ENCODE data around the gene DDX31. TPM values are rescaled to one million over a fixed set of nuclear protein-coding genes. Genes with fewer than 3 reads are reported as not detected.

The DDX31 gene
- total RNA-seq, 1 experiment from 2014 or later = 26.2 TPM

GRCh38 chr9:132631685-132632084 lies 38.1 kb downstream of the DDX31 start (continued):
- TF ChIP-seq, protein P1, sequence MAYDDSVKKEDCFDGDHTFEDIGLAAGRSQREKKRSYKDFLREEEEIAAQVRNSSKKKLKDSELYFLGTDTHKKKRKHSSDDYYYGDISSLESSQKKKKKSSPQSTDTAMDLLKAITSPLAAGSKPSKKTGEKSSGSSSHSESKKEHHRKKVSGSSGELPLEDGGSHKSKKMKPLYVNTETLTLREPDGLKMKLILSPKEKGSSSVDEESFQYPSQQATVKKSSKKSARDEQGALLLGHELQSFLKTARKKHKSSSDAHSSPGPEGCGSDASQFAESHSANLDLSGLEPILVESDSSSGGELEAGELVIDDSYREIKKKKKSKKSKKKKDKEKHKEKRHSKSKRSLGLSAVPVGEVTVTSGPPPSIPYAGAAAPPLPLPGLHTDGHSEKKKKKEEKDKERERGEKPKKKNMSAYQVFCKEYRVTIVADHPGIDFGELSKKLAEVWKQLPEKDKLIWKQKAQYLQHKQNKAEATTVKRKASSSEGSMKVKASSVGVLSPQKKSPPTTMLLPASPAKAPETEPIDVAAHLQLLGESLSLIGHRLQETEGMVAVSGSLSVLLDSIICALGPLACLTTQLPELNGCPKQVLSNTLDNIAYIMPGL (CRISPR knock-in tag; IDR thresholded peaks at IDR 0.05) = no peak
- no peak for TF ChIP-seq ATF3 (CRISPR knock-in tag; conservative IDR thresholded peaks at IDR 0.05)
- TF ChIP-seq, protein P2, sequence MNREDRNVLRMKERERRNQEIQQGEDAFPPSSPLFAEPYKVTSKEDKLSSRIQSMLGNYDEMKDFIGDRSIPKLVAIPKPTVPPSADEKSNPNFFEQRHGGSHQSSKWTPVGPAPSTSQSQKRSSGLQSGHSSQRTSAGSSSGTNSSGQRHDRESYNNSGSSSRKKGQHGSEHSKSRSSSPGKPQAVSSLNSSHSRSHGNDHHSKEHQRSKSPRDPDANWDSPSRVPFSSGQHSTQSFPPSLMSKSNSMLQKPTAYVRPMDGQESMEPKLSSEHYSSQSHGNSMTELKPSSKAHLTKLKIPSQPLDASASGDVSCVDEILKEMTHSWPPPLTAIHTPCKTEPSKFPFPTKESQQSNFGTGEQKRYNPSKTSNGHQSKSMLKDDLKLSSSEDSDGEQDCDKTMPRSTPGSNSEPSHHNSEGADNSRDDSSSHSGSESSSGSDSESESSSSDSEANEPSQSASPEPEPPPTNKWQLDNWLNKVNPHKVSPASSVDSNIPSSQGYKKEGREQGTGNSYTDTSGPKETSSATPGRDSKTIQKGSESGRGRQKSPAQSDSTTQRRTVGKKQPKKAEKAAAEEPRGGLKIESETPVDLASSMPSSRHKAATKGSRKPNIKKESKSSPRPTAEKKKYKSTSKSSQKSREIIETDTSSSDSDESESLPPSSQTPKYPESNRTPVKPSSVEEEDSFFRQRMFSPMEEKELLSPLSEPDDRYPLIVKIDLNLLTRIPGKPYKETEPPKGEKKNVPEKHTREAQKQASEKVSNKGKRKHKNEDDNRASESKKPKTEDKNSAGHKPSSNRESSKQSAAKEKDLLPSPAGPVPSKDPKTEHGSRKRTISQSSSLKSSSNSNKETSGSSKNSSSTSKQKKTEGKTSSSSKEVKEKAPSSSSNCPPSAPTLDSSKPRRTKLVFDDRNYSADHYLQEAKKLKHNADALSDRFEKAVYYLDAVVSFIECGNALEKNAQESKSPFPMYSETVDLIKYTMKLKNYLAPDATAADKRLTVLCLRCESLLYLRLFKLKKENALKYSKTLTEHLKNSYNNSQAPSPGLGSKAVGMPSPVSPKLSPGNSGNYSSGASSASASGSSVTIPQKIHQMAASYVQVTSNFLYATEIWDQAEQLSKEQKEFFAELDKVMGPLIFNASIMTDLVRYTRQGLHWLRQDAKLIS (CRISPR knock-in tag; IDR thresholded peaks at IDR 0.05; ENCODE audit: borderline replicate concordance) = no peak
- no peak for TF ChIP-seq ETV6 (CRISPR knock-in tag; IDR thresholded peaks at IDR 0.05)
- no peak for TF ChIP-seq E2F5 (CRISPR knock-in tag; IDR thresholded peaks at IDR 0.05)
- no peak for TF ChIP-seq MXD4 (CRISPR knock-in tag; IDR thresholded peaks at IDR 0.05; ENCODE audit: borderline replicate concordance)
- no peak for TF ChIP-seq ZNF232 (CRISPR knock-in tag; IDR thresholded peaks at IDR 0.05)
- TF ChIP-seq TEAD1 (CRISPR knock-in tag; IDR thresholded peaks at IDR 0.05) = no peak
- TF ChIP-seq ZNF423 (CRISPR knock-in tag; IDR thresholded peaks at IDR 0.05) = no peak

- TF ChIP-seq, protein P3, sequence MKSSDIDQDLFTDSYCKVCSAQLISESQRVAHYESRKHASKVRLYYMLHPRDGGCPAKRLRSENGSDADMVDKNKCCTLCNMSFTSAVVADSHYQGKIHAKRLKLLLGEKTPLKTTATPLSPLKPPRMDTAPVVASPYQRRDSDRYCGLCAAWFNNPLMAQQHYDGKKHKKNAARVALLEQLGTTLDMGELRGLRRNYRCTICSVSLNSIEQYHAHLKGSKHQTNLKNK (CRISPR knock-in tag; IDR thresholded peaks at IDR 0.05) = no peak
- no peak for TF ChIP-seq ZNF671 (CRISPR knock-in tag; IDR thresholded peaks at IDR 0.05)
- POLR2A ChIA-PET = no interaction called here
- H3K4me3 Mint-ChIP-seq = no peak overlapping the region
- CTCF ChIA-PET = no interaction called here
- no peak overlapping the region; the same call in 1 of the 2 replicates for H3K27ac Mint-ChIP-seq
- no peaks in the 10 kb centered on the region for H3K9me3 Mint-ChIP-seq
- no peaks in the 10 kb centered on the region for H3K27me3 Mint-ChIP-seq (ENCODE audit: low read depth)
- ATAC-seq (no peak), DNase-seq (ENCODE audit: low spot score) (no peak)
- peaks cover 16% of the 10 kb centered on the region for H3K4me1 Mint-ChIP-seq
- H3K36me3 Mint-ChIP-seq = peaks cover 29% of the 10 kb centered on the region
These were observed 38.5 kb downstream of the DDX31 start for GRCh38 chr9:132631280-132631679.

- ChIA-PET CTCF (no interaction called here), POLR2A (no interaction called here)
- Mint-ChIP-seq H3K27ac (no peak overlapping the region), H3K9me3 (no peaks in the 10 kb centered on the region), H3K36me3 (peaks cover 31% of the 10 kb centered on the region), H3K4me1 (peaks cover 16% of the 10 kb centered on the region), H3K27me3 (ENCODE audit: low read depth) (no peaks in the 10 kb centered on the region), H3K4me3 (no peak overlapping the region)
- DNase-seq (ENCODE audit: low spot score) (no peak), ATAC-seq (no peak)
- TF ChIP-seq, protein P1 (CRISPR knock-in tag; IDR thresholded peaks at IDR 0.05) = no peak
- TF ChIP-seq PRDM15 (CRISPR knock-in tag; IDR thresholded peaks at IDR 0.05) (no peak), ZBTB43 (CRISPR knock-in tag; IDR thresholded peaks at IDR 0.05) (no peak), GRHL2 (CRISPR knock-in tag; IDR thresholded peaks at IDR 0.05; ENCODE audit: insufficient replicate concordance, severe bottlenecking) (no peak), RELA (CRISPR knock-in tag; IDR thresholded peaks at IDR 0.05; ENCODE audit: borderline replicate concordance) (no peak), ZNF263 (CRISPR knock-in tag; IDR thresholded peaks at IDR 0.05; ENCODE audit: low read depth) (no peak), FOXJ3 (CRISPR knock-in tag; IDR thresholded peaks at IDR 0.05; ENCODE audit: borderline replicate concordance) (no peak), ESRRA (CRISPR knock-in tag; IDR thresholded peaks at IDR 0.05; ENCODE audit: borderline replicate concordance) (no peak), KAT7 (CRISPR knock-in tag; IDR thresholded peaks at IDR 0.05; ENCODE audit: borderline replicate concordance) (no peak)
These were observed 39.0 kb downstream of the DDX31 start for GRCh38 chr9:132630811-132631210.

All from WTC11 (cell line).